Measurements from ENCODE around the gene GYS1.

DNA sequence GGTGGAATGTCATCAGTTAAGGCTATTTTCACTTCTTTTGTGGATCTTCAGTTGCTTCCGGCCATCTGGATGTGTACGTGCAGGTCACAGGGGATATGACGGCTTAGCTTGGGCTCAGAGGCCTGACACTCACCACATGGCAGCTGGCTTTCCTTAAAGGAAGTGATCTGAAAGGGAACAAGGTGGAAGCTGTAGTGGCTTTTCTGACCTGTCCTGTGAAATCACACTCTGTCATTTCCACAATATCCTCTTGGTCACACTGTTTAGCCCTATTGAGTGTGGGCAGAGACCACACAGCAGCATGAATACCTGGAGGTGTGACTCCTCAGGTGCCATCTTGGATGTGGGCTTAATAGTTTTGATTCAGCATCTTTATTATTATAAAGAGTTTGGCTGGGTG lies 43.0 kb downstream of the GYS1 start:
- no peak for TF ChIP-seq POLR2A (IDR thresholded peaks at IDR 0.05; ENCODE audit: low read length)
- no peak for TF ChIP-seq GATA1 (IDR thresholded peaks at IDR 0.05; ENCODE audit: low read depth, low read length)

All from erythroblast (primary cell).